Caco-2 (cell line): Measurements from ENCODE around the gene ENO3. TPM values are rescaled to one million over a fixed set of nuclear protein-coding genes. Genes with fewer than 3 reads are reported as not detected.
A peak's percentile ranks its signal among the peaks of the same experiment; 100 is the strongest.

Experiments
- BruUV-seq: library from RNA; stranded (reverse); fragments of 400-500 nt; replicated peaks from 2 replicates; lab custom pipeline; 2021; lab: Mats Ljungman, UMichigan
- CTCF ChIA-PET: fragments of 300-600 bp; sonication (Branson Sonifier 250); formaldehyde crosslinking; loops from one replicate; lab custom pipeline; 2022; ENCODE audit warnings: antibody characterized with exemption; lab: Charles Lee
- POLR2A ChIA-PET: fragments of 300-600 bp; sonication (Branson Sonifier 250); formaldehyde crosslinking; loops from one replicate; lab custom pipeline; 2022; ENCODE audit warnings: antibody characterized with exemption; lab: Charles Lee
- DNase-seq, 2 experiments: peaks; one replicate each; pipeline versions ENCODE4 v3.0.0 to v3.0.0-alpha.2; 2020 to 2022
- H3K27me3 ChIP-seq: replicated peaks from 2 replicates; pipeline ENCODE4 v1.6.0; 2011; ENCODE audit warnings: low read length; ENCODE audit not compliant: control insufficient read depth, insufficient read depth
- H3K36me3 ChIP-seq: 2 replicates; pipeline ENCODE4 v1.5.1; 2011; ENCODE audit warnings: low read length; ENCODE audit not compliant: control insufficient read depth, insufficient read depth
- H3K4me1 ChIP-seq: fragments of 250-450 bp; sonication (Bioruptor Pico); 2 replicates; pipeline ENCODE4 v1.5.1; 2020; ENCODE audit warnings: mild to moderate bottlenecking
- H3K4me3 ChIP-seq: 2 replicates; pipeline ENCODE4 v1.5.1; 2011; ENCODE audit warnings: low read depth, mild to moderate bottlenecking, control low read depth, low read length
- H3K9me3 ChIP-seq: fragments of 250-450 bp; sonication (Bioruptor Pico); 2 replicates; pipeline ENCODE4 v1.5.1; 2020; ENCODE audit warnings: mild to moderate bottlenecking, moderate library complexity
- H3K27ac Mint-ChIP-seq: one replicate; pipeline ENCODE4 v1.8.0; 2022; ENCODE audit warnings: mixed read lengths; ENCODE audit not compliant: unreplicated experiment
- H3K27me3 Mint-ChIP-seq: one replicate; pipeline ENCODE4 v1.8.0; 2022; ENCODE audit warnings: mixed read lengths; ENCODE audit not compliant: insufficient read depth, unreplicated experiment
- H3K36me3 Mint-ChIP-seq: one replicate; pipeline ENCODE4 v1.8.0; 2022; ENCODE audit warnings: mild to moderate bottlenecking, mixed read lengths; ENCODE audit not compliant: insufficient read depth, unreplicated experiment
- H3K4me1 Mint-ChIP-seq: one replicate; pipeline ENCODE4 v1.8.0; 2022; ENCODE audit warnings: low read depth, mixed read lengths; ENCODE audit not compliant: unreplicated experiment
- H3K4me3 Mint-ChIP-seq: one replicate; pipeline ENCODE4 v1.8.0; 2022; ENCODE audit warnings: mild to moderate bottlenecking, moderate library complexity, mixed read lengths; ENCODE audit not compliant: unreplicated experiment
- H3K9me3 Mint-ChIP-seq: one replicate; pipeline ENCODE4 v1.8.0; 2022; ENCODE audit warnings: mixed read lengths; ENCODE audit not compliant: unreplicated experiment
- CTCF ChIP-seq, 2 experiments: fragments of 200-600 bp in 1 of 2; IDR thresholded peaks; 1 replicate in 1 of 2; 2 replicates in 1 of 2; pipeline versions ENCODE4 v1.5.1 to v1.8.0; 2011 to 2022; ENCODE audit warnings: antibody characterized with exemption in 1 of 2, control low read depth in 1 of 2, inconsistent platforms in 1 of 2, low read depth in 1 of 2, low read length in 1 of 2, mild to moderate bottlenecking in 1 of 2, moderate library complexity in 1 of 2; ENCODE audit not compliant: insufficient read depth in 1 of 2, severe bottlenecking in 1 of 2, unreplicated experiment in 1 of 2
- intact Hi-C: fragments of 100-400 bp; cut with micrococcal nuclease; formaldehyde crosslinking; loops from one replicate; pipeline ENCODE4 v1.10.0; 2022; ENCODE audit not compliant: unreplicated experiment
- total RNA-seq: library from RNA; stranded (reverse); gene quantifications from 2 replicates; pipeline ENCODE4 v1.2.3, GENCODE V29; 2022

The ENO3 gene
- total RNA-seq, 1 experiment from 2014 or later, result 8.1 TPM

DNA sequence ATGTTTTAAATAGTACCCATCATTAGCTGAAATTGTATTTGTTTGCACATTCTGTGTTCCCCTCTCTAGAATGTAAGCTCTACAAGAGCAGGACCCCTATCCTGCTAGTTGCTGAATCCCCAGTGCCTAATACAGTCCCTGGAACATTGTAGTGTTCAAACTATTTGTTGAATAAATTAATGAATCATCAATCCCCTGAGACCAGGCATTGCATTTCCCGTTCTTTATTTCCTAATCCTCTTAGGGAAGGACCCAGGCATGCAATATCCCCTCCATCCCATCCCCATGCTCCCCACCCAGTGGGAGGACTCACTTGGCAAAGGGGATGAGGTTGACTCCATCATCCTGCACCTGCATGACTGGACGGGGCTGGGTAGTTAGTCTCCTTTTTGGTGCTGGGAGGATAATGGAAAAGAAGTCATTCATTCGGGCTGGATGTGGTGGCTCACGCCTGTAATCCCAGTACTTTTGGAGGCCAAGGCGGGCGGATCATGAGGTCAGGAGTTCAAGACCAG, 43.2 kb downstream of the ENO3 start:
- POLR2A ChIA-PET, result no interaction called here
- H3K27ac Mint-ChIP-seq, result no peak overlapping the region
- DNase-seq, result no peak
- no peak overlapping the region for H3K4me3 ChIP-seq
- no peaks in the 10 kb centered on the region for H3K36me3 Mint-ChIP-seq
- H3K27me3 Mint-ChIP-seq, result no peaks in the 10 kb centered on the region
- no peak overlapping the region for H3K4me3 Mint-ChIP-seq
- no peaks in the 10 kb centered on the region for H3K9me3 Mint-ChIP-seq
- no peaks in the 10 kb centered on the region for H3K9me3 ChIP-seq
- no TSS peak for BruUV-seq
- CTCF ChIA-PET, result no interaction called here
- no peak for TF ChIP-seq CTCF (IDR thresholded peaks at IDR 0.05; ENCODE audit: insufficient read depth in 1 of 2, low read depth in 1 of 2, low read length in 1 of 2, severe bottlenecking in 1 of 2, unreplicated experiment in 1 of 2)
- no peaks in the 10 kb centered on the region for H3K4me1 ChIP-seq
- no peaks in the 10 kb centered on the region for H3K36me3 ChIP-seq
- H3K27me3 ChIP-seq, result no peaks in the 10 kb centered on the region
- peaks cover 2% of the 10 kb centered on the region for H3K4me1 Mint-ChIP-seq
- intact Hi-C loops, result no loop called here

DNA sequence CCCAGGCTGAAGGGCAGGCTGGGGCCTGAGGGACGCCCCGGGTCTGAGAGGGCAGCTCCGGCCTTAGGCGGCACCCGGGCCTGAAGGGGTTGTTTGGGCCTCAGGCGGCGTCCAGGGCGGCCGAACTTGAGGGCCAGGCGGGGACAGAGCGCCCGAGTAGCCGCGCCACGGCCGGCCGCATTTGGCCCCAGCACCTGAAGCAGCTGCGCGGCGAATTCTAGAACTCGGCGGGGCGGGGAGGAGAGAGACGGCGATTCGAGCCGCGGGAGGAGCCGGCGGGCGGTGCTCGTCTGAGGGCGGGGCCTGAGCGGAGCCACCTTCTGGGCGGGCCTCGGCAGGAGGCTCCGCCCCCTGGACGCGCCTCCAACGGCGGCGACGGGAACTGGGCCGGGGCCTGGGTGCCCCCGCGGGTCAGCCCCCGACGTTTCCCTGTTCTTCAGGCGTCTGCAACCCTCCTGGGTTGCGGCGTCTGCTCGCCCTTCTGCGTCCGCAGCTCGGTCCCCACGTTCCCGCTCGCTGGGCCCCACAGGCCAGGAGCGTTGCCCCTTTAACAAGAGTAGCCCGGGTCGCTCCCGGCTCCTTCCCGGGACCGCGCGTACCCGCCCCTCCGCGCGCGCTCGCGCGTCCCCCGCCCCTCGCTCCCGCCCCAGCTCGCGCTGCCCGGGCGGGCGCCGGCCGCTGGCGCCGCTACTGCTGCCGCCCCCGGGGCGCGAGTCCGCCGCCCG, 46.5 kb downstream of the ENO3 start, which contains the start of the genes INCA1 and KIF1C:
Gene INCA1, minus strand, starts transcription at position 221 of the 725 bp plus-strand sequence. CDS start 3,085 bp downstream, outside the sequence.
Gene KIF1C, plus strand, starts transcription at position 649 of the 725 bp plus-strand sequence. CDS start 2,297 bp downstream, outside the sequence.
- H3K9me3 Mint-ChIP-seq, result no peaks in the 10 kb centered on the region
- H3K4me3 Mint-ChIP-seq, result peak within 1 kb of the TSS; percentile 84
- intact Hi-C loops, result no loop called here
- no peaks in the 10 kb centered on the region for H3K27me3 Mint-ChIP-seq
- Histone ChIP-seq H3K4me3 (peak within 1 kb of the TSS; percentile 78), H3K9me3 (no peaks in the 10 kb centered on the region), H3K36me3 (peaks cover 1% of the 10 kb centered on the region; the same call in 1 of the 2 replicates), H3K27me3 (no peaks in the 10 kb centered on the region), H3K4me1 (peaks cover 5% of the 10 kb centered on the region)
- DNase-seq, result peak; percentile 86 to 89
- peaks cover 16% of the 10 kb centered on the region for H3K36me3 Mint-ChIP-seq
- no TSS peak for BruUV-seq
- TF ChIP-seq CTCF (IDR thresholded peaks at IDR 0.05; ENCODE audit: insufficient read depth in 1 of 2, low read depth in 1 of 2, low read length in 1 of 2, severe bottlenecking in 1 of 2, unreplicated experiment in 1 of 2), result no peak
- POLR2A ChIA-PET, result interaction anchor here (0.6 to 1.2 kb wide), 6 partner anchors 29 to 109 kb away, joined by 3 to 15 read pairs (median 4); partner anchors contain the start of genes RNF167, SLC25A11, SPAG7 and ZFP3
- CTCF ChIA-PET, result interaction anchor here (0.6 kb wide), 1 partner anchor 81 kb away, joined by 3 read pairs; the partner anchor contains the start of gene ZFP3
- no peaks in the 10 kb centered on the region for H3K4me1 Mint-ChIP-seq
- H3K27ac Mint-ChIP-seq, result peak within 1 kb of the TSS; percentile 57

- DNase-seq, result peak in 1 of 2 experiments; percentile 38
Measured at GRCh38 chr17:4998027-4998731, 47.3 kb downstream of the ENO3 start.

More at GRCh38 chr17:4998027-4998731, 47.3 kb downstream of the ENO3 start:
- H3K9me3 Mint-ChIP-seq, result no peaks in the 10 kb centered on the region
- ChIA-PET POLR2A (interaction anchor here (0.6 to 1.2 kb wide), 4 partner anchors 29 to 80 kb away, joined by 3 to 15 read pairs (median 4); partner anchors contain the start of genes RNF167, SLC25A11, SPAG7 and ZFP3), CTCF (interaction anchor here (0.6 kb wide), 1 partner anchor 80 kb away, joined by 3 read pairs; the partner anchor contains the start of gene ZFP3)
- peaks cover 1% of the 10 kb centered on the region; the same call in 1 of the 2 replicates for H3K36me3 ChIP-seq
- H3K9me3 ChIP-seq, result no peaks in the 10 kb centered on the region
- no peak for TF ChIP-seq CTCF (IDR thresholded peaks at IDR 0.05; ENCODE audit: insufficient read depth in 1 of 2, low read depth in 1 of 2, low read length in 1 of 2, severe bottlenecking in 1 of 2, unreplicated experiment in 1 of 2)
- no peaks in the 10 kb centered on the region for H3K27me3 Mint-ChIP-seq
- H3K4me1 Mint-ChIP-seq, result no peaks in the 10 kb centered on the region
- intact Hi-C loops, result no loop called here
- no peaks in the 10 kb centered on the region for H3K27me3 ChIP-seq
- H3K4me3 Mint-ChIP-seq, result peak overlapping the region; percentile 84
- H3K4me3 ChIP-seq, result peak overlapping the region; percentile 78
- peaks cover 5% of the 10 kb centered on the region for H3K4me1 ChIP-seq
- H3K36me3 Mint-ChIP-seq, result peaks cover 23% of the 10 kb centered on the region
- peak overlapping the region; percentile 57 for H3K27ac Mint-ChIP-seq
- BruUV-seq, result no TSS peak
